WI38 (cell line): ENCODE results near the gene BRDT.
"Not testable (repeated sequence)": the region's sequence is repeated elsewhere in the genome, so short reads cannot be mapped to it uniquely, and the experiment has no call there.

Source experiments
- H3K4me3 ChIP-seq: 2 replicates; pipeline ENCODE4 v1.5.1; 2011; ENCODE audit warnings: low read depth, mild to moderate bottlenecking, control low read depth, low read length
- CTCF ChIP-seq: IDR thresholded peaks from 2 replicates; pipeline ENCODE4 v1.5.1; 2012; ENCODE audit warnings: low read depth, mild to moderate bottlenecking, control low read depth, low read length

Gene BRDT

GRCh38 chr1:92017656-92018055 lies 68.5 kb downstream of the BRDT start:
- TF ChIP-seq CTCF: no peak
- H3K4me3 ChIP-seq: no peak overlapping the region

GRCh38 chr1:92026042-92026441 lies 76.8 kb downstream of the BRDT start:
- not testable (repeated sequence) for H3K4me3 ChIP-seq

GRCh38 chr1:92026806-92027205 lies 77.6 kb downstream of the BRDT start:
- no peak for TF ChIP-seq CTCF
- no peak overlapping the region for H3K4me3 ChIP-seq

GRCh38 chr1:92029241-92029922 lies 80.2 kb downstream of the BRDT start:
- peak overlapping the region; percentile 69 for H3K4me3 ChIP-seq
- no peak for TF ChIP-seq CTCF

GRCh38 chr1:92030656-92031107 lies 81.5 kb downstream of the BRDT start:
- no peak for TF ChIP-seq CTCF
- peak overlapping the region; percentile 69 for H3K4me3 ChIP-seq

GRCh38 chr1:92031281-92032110 lies 82.3 kb downstream of the BRDT start:
- no peak overlapping the region for H3K4me3 ChIP-seq
- TF ChIP-seq CTCF: no peak

- no peak for TF ChIP-seq CTCF
Measured at GRCh38 chr1:92037400-92037799, 88.2 kb downstream of the BRDT start.

More at GRCh38 chr1:92037400-92037799, 88.2 kb downstream of the BRDT start:
- no peak overlapping the region for H3K4me3 ChIP-seq
